Spinal cord (tissue), 10 donors: ENCODE results near the gene PCNX1. TPM values are rescaled to one million over a fixed set of nuclear protein-coding genes. Genes with fewer than 3 reads are reported as not detected.

Experiments used
- DNase-seq, 6 donors: peaks; one replicate each; pipeline versions ENCODE4 v3.0.0 to v3.0.0-alpha.2; 2013 to 2015; ENCODE audit warnings: low spot score in 6 of 6, low read depth in 4 of 6
- H3K27ac ChIP-seq: one replicate; pipeline ENCODE4 v1.5.1; 2013; ENCODE audit warnings: low read depth, low read length, control low read depth
- H3K27me3 ChIP-seq: one replicate; pipeline ENCODE4 v1.6.1; 2013; ENCODE audit warnings: low read length; ENCODE audit not compliant: control insufficient read depth, insufficient read depth
- H3K36me3 ChIP-seq: one replicate; pipeline ENCODE4 v1.6.1; 2013; ENCODE audit warnings: low read length; ENCODE audit not compliant: control insufficient read depth, insufficient read depth
- H3K4me1 ChIP-seq: one replicate; pipeline ENCODE4 v1.6.1; 2013; ENCODE audit warnings: low read length; ENCODE audit not compliant: control insufficient read depth, insufficient read depth
- H3K4me3 ChIP-seq: one replicate; pipeline ENCODE4 v1.5.1; 2013; ENCODE audit warnings: low read depth, low read length, control low read depth
- H3K9me3 ChIP-seq: one replicate; pipeline ENCODE4 v1.6.1; 2013; ENCODE audit warnings: low read length; ENCODE audit not compliant: control insufficient read depth, insufficient read depth
- WGBS: methylation state at CpG from one replicate; pipeline ENCODE4 v1.1.5; 2013; ENCODE audit warnings: missing lambda C conversion rate; ENCODE audit not compliant: insufficient coverage; 5-methylcytosine and 5-hydroxymethylcytosine counted together
- polyA plus RNA-seq, 2 donors: library from polyadenylated mRNA; unstranded; fragments of 120-200 nt; gene quantifications; one replicate each; pipeline ENCODE4 v1.2.1, GENCODE V29; 2013; ENCODE audit not compliant: insufficient read length in 2 of 2
- total RNA-seq, 2 donors: library from RNA; depleted of rRNA in 1 of 2; stranded (reverse); fragments of 120-200 nt in 1 of 2; fragments of >200 nt in 1 of 2; gene quantifications; one replicate each; pipeline versions ENCODE4 v1.2.3 to v1.2.4, GENCODE V29; 2013 to 2014
- donor health status: healthy.

Gene PCNX1
- total and polyA plus RNA-seq, 4 donors, result 30.8 to 140 (median 47.0) TPM

- WGBS, result 90% methylated on average over 8 of the region's 9 CpGs
Measured at GRCh38 chr14:71136386-71137060, 229.3 kb downstream of the PCNX1 start.

GRCh38 chr14:71137536-71138447, 230.5 kb downstream of the PCNX1 start:
- Histone ChIP-seq H3K9me3 (peaks cover 3% of the 10 kb centered on the region), H3K27me3 (no peaks in the 10 kb centered on the region), H3K36me3 (no peaks in the 10 kb centered on the region), H3K4me1 (peaks cover 8% of the 10 kb centered on the region), H3K27ac (no peak overlapping the region), H3K4me3 (no peak overlapping the region)
- DNase-seq, result no peak
- WGBS, result 90% methylated on average over 3 of the region's 5 CpGs

More at GRCh38 chr14:71136386-71137060, 229.3 kb downstream of the PCNX1 start:
- Histone ChIP-seq H3K4me3 (no peak overlapping the region), H3K4me1 (peaks cover 8% of the 10 kb centered on the region), H3K9me3 (peaks cover 3% of the 10 kb centered on the region), H3K27ac (no peak overlapping the region), H3K36me3 (no peaks in the 10 kb centered on the region), H3K27me3 (no peaks in the 10 kb centered on the region)
- no peak for DNase-seq

DNA sequence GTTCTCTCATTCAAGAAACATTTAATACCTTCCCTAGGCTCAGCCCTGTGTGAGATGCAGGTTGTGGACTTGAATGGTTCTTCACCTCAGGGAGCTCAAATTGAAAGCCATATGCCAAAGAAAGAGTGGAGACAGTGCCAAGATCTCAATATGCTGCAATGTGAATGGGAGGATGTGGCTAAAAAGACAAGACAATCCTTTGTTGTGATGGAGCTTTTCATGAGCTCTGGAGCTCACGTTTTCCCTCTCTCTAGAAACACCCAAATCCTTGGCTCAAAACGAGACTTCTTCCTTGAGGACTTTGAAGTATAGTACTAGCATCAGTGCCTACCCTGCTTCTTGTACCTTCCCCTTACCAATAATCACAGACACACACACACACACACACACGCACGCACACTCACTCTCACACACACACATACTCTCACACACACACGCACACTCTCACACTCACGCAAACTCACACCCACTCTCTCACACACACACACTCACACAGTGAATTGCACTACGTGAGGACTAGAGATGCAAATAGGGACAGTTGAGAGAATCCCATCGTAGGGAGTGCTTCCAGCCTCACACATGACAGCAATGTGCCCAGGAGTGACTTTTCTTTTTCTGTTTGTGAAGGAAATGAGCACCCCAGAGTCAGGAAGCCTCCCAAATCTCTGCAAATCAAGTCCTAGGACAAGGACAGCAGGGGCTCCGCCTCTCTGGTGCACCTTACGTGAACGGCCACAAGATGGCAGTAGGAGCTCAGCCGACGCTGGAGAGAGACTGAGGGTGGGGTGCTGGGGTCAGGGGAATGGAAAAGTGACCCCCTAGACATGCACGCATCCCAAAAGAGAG, 231.4 kb downstream of the PCNX1 start:
- peaks cover 3% of the 10 kb centered on the region for H3K9me3 ChIP-seq
- no peak overlapping the region for H3K4me3 ChIP-seq
- no peak overlapping the region for H3K27ac ChIP-seq
- WGBS, result 6% methylated on average over 9 of the region's 14 CpGs
- no peaks in the 10 kb centered on the region for H3K36me3 ChIP-seq
- no peaks in the 10 kb centered on the region for H3K27me3 ChIP-seq
- peaks cover 8% of the 10 kb centered on the region for H3K4me1 ChIP-seq
- peak; percentile 27 to 86 (median 48) for DNase-seq

GRCh38 chr14:71139294-71139946, 232.2 kb downstream of the PCNX1 start:
- Histone ChIP-seq H3K4me1 (peaks cover 8% of the 10 kb centered on the region), H3K27ac (no peak overlapping the region), H3K9me3 (peaks cover 3% of the 10 kb centered on the region), H3K4me3 (no peak overlapping the region), H3K36me3 (no peaks in the 10 kb centered on the region), H3K27me3 (no peaks in the 10 kb centered on the region)
- peak in 1 of 6 donors; percentile 24 for DNase-seq
- 87% methylated on average over 28 of the region's 31 CpGs for WGBS

- Histone ChIP-seq H3K4me3 (no peak overlapping the region), H3K9me3 (peaks cover 3% of the 10 kb centered on the region), H3K36me3 (no peaks in the 10 kb centered on the region), H3K27me3 (no peaks in the 10 kb centered on the region), H3K4me1 (peaks cover 8% of the 10 kb centered on the region), H3K27ac (no peak overlapping the region)
- WGBS, result no CpG with 5 or more reads among the region's 2 CpGs
- DNase-seq, result no peak
Measured at GRCh38 chr14:71140157-71140556, 232.9 kb downstream of the PCNX1 start.

- Histone ChIP-seq H3K4me1 (peaks cover 8% of the 10 kb centered on the region), H3K27me3 (no peaks in the 10 kb centered on the region), H3K9me3 (peaks cover 2% of the 10 kb centered on the region), H3K36me3 (no peaks in the 10 kb centered on the region), H3K4me3 (no peak overlapping the region), H3K27ac (no peak overlapping the region)
- 100% methylated on average over 2 of the region's 4 CpGs for WGBS
- no peak for DNase-seq
Measured at GRCh38 chr14:71141701-71142374, 234.6 kb downstream of the PCNX1 start.

DNA sequence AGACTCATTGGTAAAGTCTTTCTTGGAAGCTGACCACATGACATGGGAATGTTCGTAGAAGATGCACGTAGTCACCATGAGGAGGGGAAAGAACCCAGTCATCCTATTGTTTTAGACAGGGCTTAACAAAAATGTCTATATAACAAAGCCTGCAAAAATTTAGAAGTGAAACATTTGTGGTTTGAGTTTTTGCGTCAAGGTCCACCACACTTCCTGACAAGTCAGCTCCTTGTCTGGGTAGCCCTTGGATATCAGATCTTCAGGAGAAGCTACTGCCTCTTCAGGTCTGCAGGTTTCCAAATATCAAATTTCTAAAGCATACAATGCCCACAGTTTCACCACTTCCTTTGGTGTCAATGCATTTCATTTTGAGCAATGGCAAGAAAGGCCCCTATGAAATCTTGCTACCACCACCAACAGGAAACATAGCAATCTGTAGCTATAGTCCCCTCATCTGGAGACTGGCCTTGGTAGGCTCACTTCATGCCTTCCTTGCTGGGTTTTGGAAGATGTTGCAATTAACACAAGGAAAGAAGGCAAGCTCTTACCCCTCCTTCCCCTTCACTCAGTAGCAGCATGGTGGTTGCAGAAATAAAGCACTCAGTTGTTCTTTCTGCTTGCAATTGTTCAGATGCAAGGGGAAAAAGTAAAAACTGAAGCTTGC, 235.2 kb downstream of the PCNX1 start:
- Histone ChIP-seq H3K27me3 (no peaks in the 10 kb centered on the region), H3K4me3 (no peak overlapping the region), H3K27ac (no peak overlapping the region), H3K36me3 (no peaks in the 10 kb centered on the region), H3K9me3 (no peaks in the 10 kb centered on the region), H3K4me1 (peaks cover 8% of the 10 kb centered on the region)
- DNase-seq, result no peak
- WGBS, result 86% methylated on average over 1 of the region's 3 CpGs

DNA sequence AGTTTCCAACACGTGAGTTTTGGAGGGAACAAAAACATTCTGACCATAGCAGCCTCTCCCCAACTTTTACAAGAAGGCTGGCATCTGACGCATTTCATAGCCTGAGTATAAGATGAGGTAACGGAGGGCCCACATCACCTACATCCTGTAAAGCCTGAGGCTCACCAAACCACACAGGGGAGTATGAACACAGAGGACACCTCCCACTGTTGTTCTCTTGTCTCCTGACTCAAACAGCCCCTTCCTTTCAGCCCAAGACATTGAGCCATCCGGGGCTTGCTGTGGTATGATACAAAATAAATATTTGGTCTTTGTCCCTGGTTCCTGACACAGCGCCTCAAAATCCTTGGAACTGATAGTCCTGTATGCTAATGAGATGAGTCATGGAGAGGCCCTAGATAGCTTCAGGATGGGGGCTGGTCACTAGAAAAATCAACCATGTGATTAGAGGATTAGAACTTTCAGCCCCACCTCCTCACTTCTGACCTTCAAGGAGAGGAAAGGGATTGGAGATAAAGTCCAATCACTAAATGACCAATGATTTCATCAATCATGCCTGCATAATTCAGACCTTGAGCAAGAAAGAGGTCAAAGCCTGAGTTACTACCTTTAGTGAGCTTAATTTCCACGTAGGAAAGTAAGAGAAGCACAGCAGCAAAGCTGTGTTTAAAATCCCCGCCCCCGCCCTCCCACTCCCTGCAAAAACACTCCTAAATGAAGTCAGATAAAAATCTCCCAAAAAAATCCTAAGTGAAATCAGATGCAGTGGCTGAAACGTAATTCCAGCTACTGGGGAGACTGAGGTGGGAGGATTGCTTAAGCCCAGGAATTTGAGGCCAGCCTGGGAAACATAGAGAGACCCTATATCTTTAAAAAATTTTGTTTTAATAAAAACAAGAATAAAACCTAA, 236.4 kb downstream of the PCNX1 start:
- Histone ChIP-seq H3K27ac (no peak overlapping the region), H3K36me3 (no peaks in the 10 kb centered on the region), H3K4me3 (no peak overlapping the region), H3K27me3 (no peaks in the 10 kb centered on the region), H3K9me3 (peaks cover under 1% of the 10 kb centered on the region), H3K4me1 (peaks cover 8% of the 10 kb centered on the region)
- no peak for DNase-seq
- 95% methylated on average over 2 of the region's 9 CpGs for WGBS
